GM12878 (cell line): ENCODE results near the gene MKNK1. TPM values are rescaled to one million over a fixed set of nuclear protein-coding genes. Genes with fewer than 3 reads are reported as not detected.

Experiments
- ATAC-seq: fragments of 200-7000 bp; cut with Tn5 transposase; 3 replicates; pipeline ENCODE4 v1.9.1; 2020; ENCODE audit warnings: mild to moderate bottlenecking, moderate library complexity
- BruUV-seq: library from RNA; stranded (reverse); fragments of 400-500 nt; replicated peaks from 2 replicates; lab custom pipeline; 2021; lab: Mats Ljungman, UMichigan
- CTCF ChIA-PET: fragments of 300-600 bp; sonication (Branson Sonifier 250); formaldehyde crosslinking; extraction: SDS; loops from one replicate; lab custom pipeline; 2021; ENCODE audit warnings: inconsistent platforms; lab: Yijun Ruan, JAX
- POLR2A ChIA-PET: fragments of 350-600 bp; formaldehyde crosslinking; extraction: SDS; loops from one replicate; lab custom pipeline; 2021; ENCODE audit warnings: inconsistent platforms; lab: Charles Lee
- RAD21 ChIA-PET: fragments of 300-600 bp; sonication (Branson Sonifier 250); formaldehyde crosslinking; loops from one replicate; lab custom pipeline; 2023; ENCODE audit warnings: antibody characterized with exemption; ENCODE audit not compliant: unreplicated experiment; lab: Charles Lee
- SMC1A ChIA-PET: fragments of 300-600 bp; sonication (Branson Sonifier 250); formaldehyde crosslinking; loops from one replicate; lab custom pipeline; 2023; ENCODE audit not compliant: unreplicated experiment, uncharacterized antibody; lab: Charles Lee
- DNase-seq: peaks from one replicate; pipeline ENCODE4 v3.0.0-alpha.2; 2011; ENCODE audit warnings: low read depth, low spot score
- FAIRE-seq: peaks from 3 replicates; lab custom pipeline; 2011; peaks lifted over from hg19 to GRCh38; lab: Jason Lieb, UNC
- H2AFZ ChIP-seq: 2 replicates; pipeline ENCODE4 v1.6.0; 2011; ENCODE audit warnings: low read depth, low read length, control low read depth; ENCODE audit not compliant: control insufficient read depth
- H3K27ac ChIP-seq: 2 replicates; pipeline ENCODE4 v1.5.1; 2011; ENCODE audit warnings: control low read depth; ENCODE audit not compliant: control insufficient read depth, insufficient read depth
- H3K27me3 ChIP-seq, 2 experiments: replicated peaks in 1 of 2; 2 replicates each; pipeline versions ENCODE4 v1.6.0 to v1.6.1; 2011; ENCODE audit warnings: low read length in 1 of 2; ENCODE audit not compliant: control insufficient read depth in 2 of 2, insufficient read depth in 2 of 2
- H3K36me3 ChIP-seq, 2 experiments: 2 replicates each; pipeline ENCODE4 v1.5.1; 2011; ENCODE audit warnings: low read length in 1 of 2; ENCODE audit not compliant: control insufficient read depth in 2 of 2, insufficient read depth in 2 of 2
- H3K4me1 ChIP-seq: 2 replicates; pipeline ENCODE4 v1.6.1; 2011; ENCODE audit warnings: mild to moderate bottlenecking, low read length, moderate library complexity, mixed read lengths; ENCODE audit not compliant: control insufficient read depth, insufficient read depth
- H3K4me2 ChIP-seq: 2 replicates; pipeline ENCODE4 v1.6.0; 2011; ENCODE audit warnings: control low read depth; ENCODE audit not compliant: control insufficient read depth, insufficient read depth
- H3K4me3 ChIP-seq: fragments of 200-600 bp; sonication (generic); 2 replicates; pipeline ENCODE4 v1.5.1; 2016
- H3K79me2 ChIP-seq: 2 replicates; pipeline ENCODE4 v1.6.0; 2011; ENCODE audit warnings: low read length; ENCODE audit not compliant: control insufficient read depth, insufficient read depth
- H3K9ac ChIP-seq: 2 replicates; pipeline ENCODE4 v1.8.0; 2011; ENCODE audit warnings: low read length, control low read depth, mixed read lengths; ENCODE audit not compliant: control insufficient read depth, insufficient read depth
- H3K9me3 ChIP-seq: replicated peaks from 3 replicates; pipeline ENCODE4 v1.5.1; 2011; ENCODE audit warnings: mild to moderate bottlenecking, low read length; ENCODE audit not compliant: control insufficient read depth, insufficient read depth
- H4K20me1 ChIP-seq: 2 replicates; pipeline ENCODE4 v1.6.0; 2011; ENCODE audit not compliant: control insufficient read depth, insufficient read depth
- CREB1 ChIP-seq: IDR thresholded peaks from 2 replicates; pipeline ENCODE4 v1.6.1; 2012; ENCODE audit warnings: low read depth, mild to moderate bottlenecking, inconsistent platforms
- ESRRA ChIP-seq: IDR thresholded peaks from 2 replicates; pipeline ENCODE4 v1.6.1; 2012; ENCODE audit warnings: mild to moderate bottlenecking, low read length, improper control_type of control experiment
- MYC ChIP-seq: IDR thresholded peaks from 2 replicates; pipeline ENCODE4 v1.6.1; 2011; ENCODE audit warnings: mild to moderate bottlenecking, low read length, moderate library complexity, inconsistent platforms; ENCODE audit not compliant: insufficient read depth, insufficient replicate concordance, insufficient read length, severe bottlenecking
- NR2C2 ChIP-seq: IDR thresholded peaks from 2 replicates; pipeline ENCODE4 v1.6.1; 2011; ENCODE audit warnings: borderline replicate concordance, low read depth; ENCODE audit not compliant: control insufficient read depth, insufficient read length
- POLR2A ChIP-seq: IDR thresholded peaks from 2 replicates; pipeline ENCODE4 v1.6.1; 2011; ENCODE audit warnings: low read depth, mild to moderate bottlenecking, low read length
- TAF1 ChIP-seq: IDR thresholded peaks from 2 replicates; pipeline ENCODE4 v1.6.1; 2011; ENCODE audit warnings: mild to moderate bottlenecking, low read depth, low read length, borderline replicate concordance
- WGBS: methylation state at CpG from one replicate; pipeline ENCODE4 v1.1.6; 2016; ENCODE audit warnings: low lambda C conversion rate; ENCODE audit not compliant: insufficient replicate concordance, insufficient coverage; ENCODE audit errors: missing lambda C conversion rate; 5-methylcytosine and 5-hydroxymethylcytosine counted together
- in situ Hi-C: fragments of 300-500 bp; cut with MboI; formaldehyde crosslinking; loops from 9 replicates; pipeline ENCODE4 v1.14.3; 2018; ENCODE audit warnings: mixed read lengths
- intact Hi-C: fragments of 100-400 bp; cut with micrococcal nuclease; formaldehyde crosslinking; loops from one replicate; pipeline ENCODE4 v1.14.2; 2022; ENCODE audit not compliant: unreplicated experiment
- polyA plus RNA-seq, 11 experiments: library from polyadenylated mRNA; depleted of rRNA in 4 of 11; unstranded in 6 of 11; stranded (reverse) in 5 of 11; fragments of >200 nt; fragmentation: Nextera tagmentation in 4 of 11; fragmentation: Illumina TruSeq in 1 of 11; extraction: Ambion mirVana in 4 of 11; extraction: Trizol in 1 of 11; gene quantifications; 1 replicate in 1 of 11; 2 replicates in 10 of 11; pipeline versions ENCODE4 v1.2.1 to v1.2.3, GENCODE V29; 2011 to 2016; ENCODE audit warnings: inconsistent platforms in 2 of 11, missing spikeins in 2 of 11, low read depth in 1 of 11
- total RNA-seq, 4 experiments: library from RNA; depleted of rRNA in 3 of 4; stranded (reverse); fragments of >200 nt in 3 of 4; fragmentation: Illumina TruSeq in 1 of 4; extraction: Trizol in 1 of 4; gene quantifications; 2 replicates each; pipeline versions ENCODE4 v1.2.1 to v1.2.3, GENCODE V29; 2013 to 2021

Gene MKNK1
- total and polyA plus RNA-seq, 10 of the 15 experiments (the other 5 are each of a cell fraction or from before 2014, with no cell fraction given) = 13.7 to 29.9 (median 26.5) TPM

DNA sequence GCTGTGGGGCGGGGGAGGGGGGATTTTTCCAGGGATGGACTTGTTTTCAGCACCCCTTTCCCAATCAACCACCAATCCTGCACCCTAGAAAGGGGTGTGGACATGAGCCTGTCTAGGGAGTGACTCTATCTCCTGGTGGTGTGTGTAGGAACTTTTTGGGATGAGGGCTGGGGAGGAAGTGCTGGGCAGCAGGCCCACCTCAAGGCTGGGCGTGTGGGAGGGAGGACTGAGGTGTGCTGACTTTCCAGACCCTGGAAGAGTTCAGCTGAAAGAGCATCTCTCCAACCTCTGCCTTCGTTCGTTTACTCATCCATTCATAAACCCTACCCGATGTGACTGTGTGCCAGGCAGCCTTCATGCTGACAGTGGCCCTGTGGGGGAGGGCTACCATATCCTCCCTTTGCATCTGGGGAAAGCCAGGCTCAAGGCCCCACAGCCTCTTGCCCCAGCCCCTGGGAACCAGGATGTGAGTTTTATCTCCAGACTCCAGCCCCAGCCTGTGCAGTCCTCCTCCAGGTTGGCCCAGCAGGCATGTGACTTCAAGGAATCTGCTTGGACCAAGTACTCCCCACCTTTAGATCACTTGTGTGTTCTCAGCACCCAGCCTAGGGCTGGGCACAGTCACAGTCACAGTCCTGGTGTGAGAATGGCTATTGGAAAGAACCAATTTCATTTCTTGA lies 59.4 kb downstream of the MKNK1 start:
- H3K4me2 ChIP-seq = no peak overlapping the region
- WGBS = 11% methylated on average over 5 of the region's 5 CpGs
- H3K27me3 ChIP-seq = peaks cover 9 to 12% of the 10 kb centered on the region in 2 experiments
- intact Hi-C loops = loop anchor here (5.0 kb wide), 1 partner anchor 183 kb away; no protein-coding TSS in a partner anchor
- CTCF ChIA-PET = interaction anchor here (1.4 to 2.2 kb wide), 2 partner anchors 59 to 98 kb away, joined by 3 to 5 read pairs; no protein-coding TSS in a partner anchor
- POLR2A ChIA-PET = no interaction called here
- H3K4me3 ChIP-seq = no peak overlapping the region
- ATAC-seq (no peak), FAIRE-seq (no peak), DNase-seq (no peak)
- TF ChIP-seq CREB1 = no peak
- no peak for TF ChIP-seq NR2C2
- TF ChIP-seq MYC = no peak
- no peak for TF ChIP-seq TAF1
- TF ChIP-seq POLR2A = no peak
- TF ChIP-seq ESRRA = no peak
- H2AFZ ChIP-seq = no peak overlapping the region
- H3K9me3 ChIP-seq = no peaks in the 10 kb centered on the region
- BruUV-seq = no TSS peak
- no peaks in the 10 kb centered on the region for H3K4me1 ChIP-seq
- no peak overlapping the region for H3K9ac ChIP-seq
- no peaks in the 10 kb centered on the region for H3K36me3 ChIP-seq
- H3K27ac ChIP-seq = no peak overlapping the region
- no peaks in the 10 kb centered on the region for H4K20me1 ChIP-seq
- in situ Hi-C loops = no loop called here
- no peaks in the 10 kb centered on the region for H3K79me2 ChIP-seq
- RAD21 ChIA-PET = no interaction called here
- SMC1A ChIA-PET = no interaction called here
